Activated CD4-positive, alpha-beta T cell treated with anti-CD3 and anti-CD28 coated beads, Interleukin-2, amount 10 ng/mL, durations not matched to agents 7 days and 5 days (primary cell): ENCODE data around the gene EIF3B. TPM values are rescaled to one million over a fixed set of nuclear protein-coding genes. Genes with fewer than 3 reads are reported as not detected.
"Not testable (repeated sequence)": the region's sequence is repeated elsewhere in the genome, so short reads cannot be mapped to it uniquely, and the experiment has no call there.

Experiments used
- CTCF ChIA-PET: fragments of 350-600 bp; sonication (Branson Sonifier 250); formaldehyde crosslinking; loops from one replicate; lab custom pipeline; 2021; ENCODE audit warnings: antibody characterized with exemption; lab: Charles Lee
- POLR2A ChIA-PET: fragments of 350-600 bp; sonication (Branson Sonifier 250); formaldehyde crosslinking; loops from one replicate; lab custom pipeline; 2021; ENCODE audit warnings: antibody characterized with exemption; lab: Charles Lee
- DNase-seq: peaks from one replicate; pipeline ENCODE4 v3.0.0-alpha.2; 2020
- H3K27ac Mint-ChIP-seq: one replicate; pipeline ENCODE4 v1.8.0; 2021; ENCODE audit warnings: mild to moderate bottlenecking, moderate library complexity, mixed read lengths
- H3K27me3 Mint-ChIP-seq: one replicate; pipeline ENCODE4 v1.8.0; 2021; ENCODE audit warnings: mixed read lengths
- H3K36me3 Mint-ChIP-seq: one replicate; pipeline ENCODE4 v1.8.0; 2021; ENCODE audit warnings: low read depth, mixed read lengths
- H3K4me1 Mint-ChIP-seq: one replicate; pipeline ENCODE4 v1.8.0; 2021; ENCODE audit warnings: mixed read lengths
- H3K4me3 Mint-ChIP-seq: one replicate; pipeline ENCODE4 v1.8.0; 2021; ENCODE audit warnings: mild to moderate bottlenecking, moderate library complexity, mixed read lengths
- H3K9me3 Mint-ChIP-seq: one replicate; pipeline ENCODE4 v1.8.0; 2021; ENCODE audit warnings: mixed read lengths
- total RNA-seq, 2 experiments: library from RNA; stranded (reverse); gene quantifications; one replicate each; pipeline ENCODE4 v1.2.3, GENCODE V29; 2021

EIF3B gene
- total RNA-seq, 2 experiments from 2014 or later: 148 to 158 TPM

- no peaks in the 10 kb centered on the region for H3K27me3 Mint-ChIP-seq
- CTCF ChIA-PET: no interaction called here
These were observed 18.1 kb downstream of the EIF3B start for GRCh38 chr7:2372724-2373123.

GRCh38 chr7:2373124-2373556 is 18.5 kb downstream of the EIF3B start:
- no peak for DNase-seq
- H3K4me3 Mint-ChIP-seq: no peak overlapping the region
- no peak overlapping the region for H3K27ac Mint-ChIP-seq
- H3K36me3 Mint-ChIP-seq: peaks cover 73% of the 10 kb centered on the region
- no peaks in the 10 kb centered on the region for H3K9me3 Mint-ChIP-seq
- POLR2A ChIA-PET: no interaction called here
- H3K27me3 Mint-ChIP-seq: no peaks in the 10 kb centered on the region
- H3K4me1 Mint-ChIP-seq: peaks cover 1% of the 10 kb centered on the region
- CTCF ChIA-PET: no interaction called here

More at GRCh38 chr7:2372724-2373123, 18.1 kb downstream of the EIF3B start:
- no peak for DNase-seq
- POLR2A ChIA-PET: no interaction called here
- H3K36me3 Mint-ChIP-seq: peaks cover 71% of the 10 kb centered on the region
- H3K9me3 Mint-ChIP-seq: no peaks in the 10 kb centered on the region
- H3K4me1 Mint-ChIP-seq: no peaks in the 10 kb centered on the region
- no peak overlapping the region for H3K27ac Mint-ChIP-seq
- no peak overlapping the region for H3K4me3 Mint-ChIP-seq

GRCh38 chr7:2373646-2374045 is 19.0 kb downstream of the EIF3B start:
- CTCF ChIA-PET: interaction anchor here (1.3 kb wide), 1 partner anchor 10 kb away, joined by 3 read pairs; no protein-coding TSS in a partner anchor
- POLR2A ChIA-PET: no interaction called here
- Mint-ChIP-seq H3K4me1 (peaks cover 1% of the 10 kb centered on the region), H3K4me3 (no peak overlapping the region), H3K27me3 (no peaks in the 10 kb centered on the region), H3K36me3 (peaks cover 74% of the 10 kb centered on the region), H3K9me3 (no peaks in the 10 kb centered on the region), H3K27ac (no peak overlapping the region)
- DNase-seq: no peak

GRCh38 chr7:2374401-2374800 is 19.8 kb downstream of the EIF3B start:
- no peaks in the 10 kb centered on the region for H3K27me3 Mint-ChIP-seq
- no peak overlapping the region for H3K27ac Mint-ChIP-seq
- no peak for DNase-seq
- H3K9me3 Mint-ChIP-seq: no peaks in the 10 kb centered on the region
- H3K4me1 Mint-ChIP-seq: peaks cover 1% of the 10 kb centered on the region
- ChIA-PET POLR2A (no interaction called here), CTCF (interaction anchor here (1.3 kb wide), 1 partner anchor 10 kb away, joined by 3 read pairs; no protein-coding TSS in a partner anchor)
- no peak overlapping the region for H3K4me3 Mint-ChIP-seq
- H3K36me3 Mint-ChIP-seq: peaks cover 71% of the 10 kb centered on the region

- POLR2A ChIA-PET: no interaction called here
These were observed 20.5 kb downstream of the EIF3B start for GRCh38 chr7:2374830-2375728.

GRCh38 chr7:2376351-2377154 is 21.9 kb downstream of the EIF3B start:
- ChIA-PET POLR2A (interaction anchor here (0.6 kb wide), 1 partner anchor 30 kb away, joined by 4 read pairs; no protein-coding TSS in a partner anchor), CTCF (no interaction called here)
- H3K27me3 Mint-ChIP-seq: no peaks in the 10 kb centered on the region
- peaks cover 79% of the 10 kb centered on the region for H3K36me3 Mint-ChIP-seq
- no peak for DNase-seq
- H3K4me3 Mint-ChIP-seq: no peak overlapping the region
- no peaks in the 10 kb centered on the region for H3K9me3 Mint-ChIP-seq
- H3K27ac Mint-ChIP-seq: no peak overlapping the region
- peaks cover 1% of the 10 kb centered on the region for H3K4me1 Mint-ChIP-seq

More at GRCh38 chr7:2374830-2375728, 20.5 kb downstream of the EIF3B start:
- H3K4me3 Mint-ChIP-seq: no peak overlapping the region
- no peak overlapping the region for H3K27ac Mint-ChIP-seq
- H3K9me3 Mint-ChIP-seq: no peaks in the 10 kb centered on the region
- CTCF ChIA-PET: interaction anchor here (1.3 kb wide), 1 partner anchor 9 kb away, joined by 3 read pairs; no protein-coding TSS in a partner anchor
- no peak for DNase-seq
- no peaks in the 10 kb centered on the region for H3K27me3 Mint-ChIP-seq
- peaks cover 1% of the 10 kb centered on the region for H3K4me1 Mint-ChIP-seq
- H3K36me3 Mint-ChIP-seq: peaks cover 74% of the 10 kb centered on the region

- POLR2A ChIA-PET: interaction anchor here (0.6 to 0.7 kb wide), 2 partner anchors 29 to 126 kb away, joined by 3 to 4 read pairs; no protein-coding TSS in a partner anchor
- not testable (repeated sequence) for H3K27me3 Mint-ChIP-seq
- H3K36me3 Mint-ChIP-seq: peaks cover 74% of the 10 kb centered on the region
These were observed 22.9 kb downstream of the EIF3B start for GRCh38 chr7:2377492-2377891.

GRCh38 chr7:2378125-2378524 is 23.5 kb downstream of the EIF3B start:
- H3K27ac Mint-ChIP-seq, POLR2A ChIA-PET, H3K4me1 Mint-ChIP-seq, DNase-seq, H3K9me3 Mint-ChIP-seq, CTCF ChIA-PET, H3K4me3 Mint-ChIP-seq, H3K27me3 Mint-ChIP-seq: not testable (repeated sequence)
- peaks cover 68% of the 10 kb centered on the region for H3K36me3 Mint-ChIP-seq

More at GRCh38 chr7:2377492-2377891, 22.9 kb downstream of the EIF3B start:
- H3K4me3 Mint-ChIP-seq, H3K27ac Mint-ChIP-seq, DNase-seq, CTCF ChIA-PET, H3K9me3 Mint-ChIP-seq, H3K4me1 Mint-ChIP-seq: not testable (repeated sequence)

- H3K36me3 Mint-ChIP-seq: peaks cover 59% of the 10 kb centered on the region
These were observed 24.5 kb downstream of the EIF3B start for GRCh38 chr7:2379161-2379560.

GRCh38 chr7:2379821-2380450 is 25.3 kb downstream of the EIF3B start:
- H3K36me3 Mint-ChIP-seq: peaks cover 53% of the 10 kb centered on the region
- H3K27ac Mint-ChIP-seq: no peak overlapping the region

More at GRCh38 chr7:2379161-2379560, 24.5 kb downstream of the EIF3B start:
- H3K4me3 Mint-ChIP-seq: no peak overlapping the region
- DNase-seq: no peak
- no peaks in the 10 kb centered on the region for H3K9me3 Mint-ChIP-seq
- ChIA-PET CTCF (no interaction called here), POLR2A (no interaction called here)
- H3K27me3 Mint-ChIP-seq: no peaks in the 10 kb centered on the region
- H3K4me1 Mint-ChIP-seq: peaks cover 1% of the 10 kb centered on the region
- no peak overlapping the region for H3K27ac Mint-ChIP-seq

GRCh38 chr7:2380461-2380860 is 25.8 kb downstream of the EIF3B start:
- peaks cover 48% of the 10 kb centered on the region for H3K36me3 Mint-ChIP-seq

More at GRCh38 chr7:2379821-2380450, 25.3 kb downstream of the EIF3B start:
- Mint-ChIP-seq H3K4me3 (no peak overlapping the region), H3K9me3 (no peaks in the 10 kb centered on the region), H3K27me3 (no peaks in the 10 kb centered on the region), H3K4me1 (peaks cover 1% of the 10 kb centered on the region)
- ChIA-PET CTCF (no interaction called here), POLR2A (no interaction called here)
- DNase-seq: no peak

GRCh38 chr7:2381227-2381626 is 26.6 kb downstream of the EIF3B start:
- CTCF ChIA-PET: no interaction called here
- H3K9me3 Mint-ChIP-seq: no peaks in the 10 kb centered on the region
- H3K27ac Mint-ChIP-seq: peak overlapping the region; percentile 25
- no peaks in the 10 kb centered on the region for H3K27me3 Mint-ChIP-seq
- POLR2A ChIA-PET: no interaction called here
- H3K36me3 Mint-ChIP-seq: peaks cover 41% of the 10 kb centered on the region
- H3K4me3 Mint-ChIP-seq: no peak overlapping the region
- DNase-seq: no peak
- peaks cover 1% of the 10 kb centered on the region for H3K4me1 Mint-ChIP-seq

More at GRCh38 chr7:2380461-2380860, 25.8 kb downstream of the EIF3B start:
- Mint-ChIP-seq H3K4me1 (peaks cover 1% of the 10 kb centered on the region), H3K27me3 (no peaks in the 10 kb centered on the region), H3K27ac (no peak overlapping the region), H3K9me3 (no peaks in the 10 kb centered on the region), H3K4me3 (no peak overlapping the region)
- POLR2A ChIA-PET: no interaction called here
- CTCF ChIA-PET: no interaction called here
- DNase-seq: no peak
